Keratinocyte (primary cell): ENCODE results near the gene AP3B1.

Experiments
- CTCF ChIP-seq, 3 experiments: IDR thresholded peaks in 1 of 3; conservative IDR thresholded peaks in 1 of 3; optimal IDR thresholded peaks in 1 of 3; 2 replicates in 2 of 3; 3 replicates in 1 of 3; pipeline versions ENCODE3 to v1.5.1; 2011; ENCODE audit warnings: low read length in 3 of 3, mild to moderate bottlenecking in 3 of 3, moderate library complexity in 2 of 3, control low read depth in 1 of 3, inconsistent platforms in 1 of 3; ENCODE audit not compliant: insufficient read depth in 2 of 3; ENCODE audit errors: extremely low read depth in 1 of 3
- EZH2 ChIP-seq: IDR thresholded peaks from one replicate; pipeline ENCODE4 v1.6.1; 2012; ENCODE audit warnings: inconsistent platforms, mild to moderate bottlenecking, low read length, moderate library complexity

- TF ChIP-seq CTCF (optimal IDR thresholded peaks at IDR 0.05 in 1 of 3, IDR thresholded peaks at IDR 0.05 in 1 of 3, conservative IDR thresholded peaks at IDR 0.05 in 1 of 3; ENCODE audit: extremely low read depth in 1 of 3, insufficient read depth in 2 of 3, low read length in 3 of 3) (no peak), EZH2 (no peak)
These were observed 304.5 kb downstream of the AP3B1 start for GRCh38 chr5:77990020-77990419.
